ENCODE data around the gene CYB561A3.

Gene CYB561A3

DNA sequence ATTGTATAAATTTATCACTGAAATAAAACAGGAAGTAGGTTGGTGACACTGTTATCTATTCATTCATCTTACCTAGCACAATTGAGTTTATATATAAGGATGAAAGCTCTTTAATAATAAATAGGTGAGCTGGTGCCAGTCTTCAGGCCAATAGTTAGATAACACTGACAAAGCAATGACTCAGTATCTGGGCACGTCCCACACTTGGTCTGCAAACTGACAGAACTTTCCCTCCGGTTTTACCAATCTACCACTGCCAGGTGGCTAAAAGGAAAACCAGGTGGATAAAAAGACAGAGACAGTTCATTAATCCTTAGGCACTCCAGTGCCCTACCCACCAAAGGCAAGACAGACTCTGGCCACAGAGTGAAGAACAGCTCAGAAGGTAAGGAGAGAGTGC lies 46.4 kb downstream of the CYB561A3 start:
- TF ChIP-seq, protein P1, sequence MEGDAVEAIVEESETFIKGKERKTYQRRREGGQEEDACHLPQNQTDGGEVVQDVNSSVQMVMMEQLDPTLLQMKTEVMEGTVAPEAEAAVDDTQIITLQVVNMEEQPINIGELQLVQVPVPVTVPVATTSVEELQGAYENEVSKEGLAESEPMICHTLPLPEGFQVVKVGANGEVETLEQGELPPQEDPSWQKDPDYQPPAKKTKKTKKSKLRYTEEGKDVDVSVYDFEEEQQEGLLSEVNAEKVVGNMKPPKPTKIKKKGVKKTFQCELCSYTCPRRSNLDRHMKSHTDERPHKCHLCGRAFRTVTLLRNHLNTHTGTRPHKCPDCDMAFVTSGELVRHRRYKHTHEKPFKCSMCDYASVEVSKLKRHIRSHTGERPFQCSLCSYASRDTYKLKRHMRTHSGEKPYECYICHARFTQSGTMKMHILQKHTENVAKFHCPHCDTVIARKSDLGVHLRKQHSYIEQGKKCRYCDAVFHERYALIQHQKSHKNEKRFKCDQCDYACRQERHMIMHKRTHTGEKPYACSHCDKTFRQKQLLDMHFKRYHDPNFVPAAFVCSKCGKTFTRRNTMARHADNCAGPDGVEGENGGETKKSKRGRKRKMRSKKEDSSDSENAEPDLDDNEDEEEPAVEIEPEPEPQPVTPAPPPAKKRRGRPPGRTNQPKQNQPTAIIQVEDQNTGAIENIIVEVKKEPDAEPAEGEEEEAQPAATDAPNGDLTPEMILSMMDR (conservative IDR thresholded peaks at IDR 0.05; ENCODE audit: low read depth), result no peak
- ChIA-PET POLR2A (ENCODE audit: low non-redundant PET) (interaction anchor here (0.7 kb wide), 1 partner anchor 23 kb away, joined by 4 read pairs; no protein-coding TSS in a partner anchor), CTCF (interaction anchor here (0.6 kb wide), 1 partner anchor 61 kb away, joined by 3 read pairs; no protein-coding TSS in a partner anchor)
- H3K27ac ChIP-seq, result no peak overlapping the region
- peak; percentile 13 for DNase-seq (ENCODE audit: low spot score)

DNA sequence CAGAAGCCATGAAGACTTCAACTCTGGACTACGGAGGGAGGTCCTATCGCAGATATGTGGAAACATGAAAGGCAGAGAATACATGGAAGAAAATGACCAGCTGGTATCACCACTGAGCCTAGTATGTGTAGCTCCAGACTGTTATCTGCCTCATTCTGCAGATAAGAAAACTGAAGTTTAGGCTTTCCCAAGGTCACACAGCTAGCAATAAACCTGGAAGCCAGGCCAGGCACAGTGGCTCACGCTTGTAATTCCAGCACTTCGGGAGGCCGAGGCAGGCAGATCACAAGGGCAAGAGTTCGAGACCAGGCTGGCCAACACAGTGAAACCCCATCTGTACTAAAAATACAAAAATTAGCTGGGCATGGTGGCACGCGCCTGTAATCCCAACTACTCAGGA lies 50.9 kb downstream of the CYB561A3 start:
- TF ChIP-seq, protein P1 (conservative IDR thresholded peaks at IDR 0.05; ENCODE audit: low read depth), result no peak
- ChIA-PET CTCF (interaction anchor here (0.7 to 1.2 kb wide), 3 partner anchors 9 to 75 kb away, joined by 3 to 5 read pairs (median 4); no protein-coding TSS in a partner anchor), POLR2A (ENCODE audit: low non-redundant PET) (no interaction called here)
- no peak overlapping the region for H3K27ac ChIP-seq
- no peak for DNase-seq (ENCODE audit: low spot score)

DNA sequence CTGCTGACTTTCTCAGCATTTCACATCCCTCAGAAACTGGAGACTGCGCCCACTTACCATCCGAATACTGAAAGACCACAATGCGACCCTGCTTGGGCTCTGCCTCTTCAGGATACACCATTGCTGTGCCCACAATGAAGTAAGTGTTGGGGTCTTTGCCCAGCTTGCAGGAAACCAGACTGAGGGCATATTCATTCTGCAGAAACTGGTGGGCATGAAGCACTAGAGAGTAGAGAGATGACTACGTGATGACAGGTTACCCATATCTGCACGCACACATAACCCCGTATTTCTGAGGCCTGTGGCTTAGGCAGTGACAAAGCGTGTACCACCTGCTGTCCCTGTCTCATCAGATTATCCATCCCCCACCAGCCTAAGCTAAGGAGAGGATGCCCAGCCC lies 51.9 kb downstream of the CYB561A3 start:
- ChIA-PET CTCF (interaction anchor here (0.5 to 1.2 kb wide), 2 partner anchors 50 to 76 kb away, joined by 3 to 4 read pairs; no protein-coding TSS in a partner anchor), POLR2A (ENCODE audit: low non-redundant PET) (no interaction called here)
- H3K27ac ChIP-seq, result no peak overlapping the region
- TF ChIP-seq, protein P1 (conservative IDR thresholded peaks at IDR 0.05; ENCODE audit: low read depth), result no peak
- no peak for DNase-seq (ENCODE audit: low spot score)

DNA sequence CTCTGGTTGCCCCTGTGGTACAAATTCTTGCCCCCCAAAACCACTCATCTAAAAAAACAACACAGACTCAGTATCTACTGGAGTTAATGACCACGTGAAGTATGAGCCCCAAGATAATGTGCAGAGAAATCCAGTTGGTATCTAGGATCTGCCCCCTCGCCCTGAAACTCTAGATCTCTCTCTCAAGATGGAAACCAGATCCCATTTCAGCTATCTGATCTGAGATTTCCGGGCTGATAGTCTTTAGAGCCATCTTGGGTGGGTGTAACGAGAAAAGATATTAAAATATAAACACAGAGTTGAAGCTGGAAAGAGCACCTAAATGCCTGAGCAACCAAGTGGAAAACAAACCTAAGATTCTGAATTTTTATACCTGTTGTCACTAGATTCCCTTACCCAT lies 52.5 kb downstream of the CYB561A3 start:
- TF ChIP-seq, protein P1 (conservative IDR thresholded peaks at IDR 0.05; ENCODE audit: low read depth), result no peak
- CTCF ChIA-PET, result interaction anchor here (0.5 kb wide), 1 partner anchor 49 kb away, joined by 3 read pairs; no protein-coding TSS in a partner anchor
- no peak overlapping the region for H3K27ac ChIP-seq
- POLR2A ChIA-PET (ENCODE audit: low non-redundant PET), result no interaction called here
- DNase-seq (ENCODE audit: low spot score), result no peak

DNA sequence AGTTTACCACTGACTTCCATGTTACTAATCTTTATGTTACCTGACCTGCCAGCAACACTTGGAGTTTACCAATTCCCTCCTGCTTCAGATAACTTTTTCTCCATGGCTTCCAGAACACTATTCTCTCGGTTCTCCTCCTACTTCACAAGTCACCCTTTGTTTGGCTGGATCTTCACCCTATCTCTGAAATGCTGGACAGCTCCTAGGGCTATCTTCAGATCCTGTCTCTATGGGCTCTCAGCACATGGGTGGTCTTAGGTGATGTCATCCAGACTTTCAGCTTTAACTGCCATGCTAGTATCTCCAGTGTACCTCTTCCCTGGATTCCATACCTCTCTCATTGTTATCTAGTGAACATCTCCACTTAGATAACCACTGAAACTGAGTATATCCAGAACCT lies 54.3 kb downstream of the CYB561A3 start:
- no peak for DNase-seq (ENCODE audit: low spot score)
- TF ChIP-seq, protein P1 (conservative IDR thresholded peaks at IDR 0.05; ENCODE audit: low read depth), result no peak
- CTCF ChIA-PET, result no interaction called here
- no peak overlapping the region for H3K27ac ChIP-seq
- POLR2A ChIA-PET (ENCODE audit: low non-redundant PET), result no interaction called here

DNA sequence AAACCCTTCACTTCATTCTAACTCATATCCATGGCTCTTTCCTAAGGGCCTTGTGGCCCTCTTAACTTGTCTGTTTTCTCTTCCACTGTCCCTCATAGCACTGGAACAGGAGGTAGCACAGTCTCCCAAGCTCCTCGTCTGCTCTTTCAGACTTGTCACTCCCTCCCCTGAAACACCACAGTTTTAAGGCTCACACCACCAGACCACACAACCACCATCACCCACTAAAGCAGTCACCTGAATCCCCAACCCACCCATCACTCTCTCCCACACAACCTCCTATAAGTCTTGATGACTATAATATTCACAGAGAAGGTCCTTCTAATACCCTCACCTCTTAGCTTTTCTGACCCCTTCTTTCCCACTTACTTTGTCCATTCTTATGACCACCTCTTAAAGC lies 55.5 kb downstream of the CYB561A3 start:
- H3K27ac ChIP-seq, result no peak overlapping the region
- no peak for DNase-seq (ENCODE audit: low spot score)
- POLR2A ChIA-PET (ENCODE audit: low non-redundant PET), result no interaction called here
- TF ChIP-seq, protein P1 (conservative IDR thresholded peaks at IDR 0.05; ENCODE audit: low read depth), result no peak
- CTCF ChIA-PET, result no interaction called here
